Lung (tissue), 12 donors: ENCODE measurements around the gene C1GALT1. TPM values are rescaled to one million over a fixed set of nuclear protein-coding genes. Genes with fewer than 3 reads are reported as not detected.

ENCODE experiments used
- ATAC-seq: fragments of 200-7000 bp; cut with Tn5 transposase; one replicate; pipeline ENCODE4 v1.9.1; 2020; ENCODE audit warnings: moderate number of reproducible peaks; ENCODE audit not compliant: insufficient read depth, low FRiP score
- DNase-seq, 3 donors: peaks; one replicate each; pipeline ENCODE4 v3.0.0-alpha.2; 2013 to 2017
- H3K27ac ChIP-seq, 2 donors: one replicate each; pipeline ENCODE4 v1.5.1; 2013; ENCODE audit warnings: mild to moderate bottlenecking in 2 of 2, moderate library complexity in 2 of 2, control low read depth in 1 of 2, inconsistent platforms in 1 of 2, low read depth in 1 of 2, low read length in 1 of 2
- H3K27me3 ChIP-seq, 3 donors: one replicate each; pipeline ENCODE4 v1.5.1; 2013; ENCODE audit warnings: low read length in 2 of 3; ENCODE audit not compliant: control insufficient read depth in 3 of 3, insufficient read depth in 3 of 3
- H3K36me3 ChIP-seq, 4 donors: one replicate each; pipeline ENCODE4 v1.5.1; 2013; ENCODE audit warnings: low read length in 4 of 4, mild to moderate bottlenecking in 1 of 4, moderate library complexity in 1 of 4; ENCODE audit not compliant: control insufficient read depth in 4 of 4, insufficient read depth in 4 of 4
- H3K4me1 ChIP-seq, 5 donors: one replicate each; pipeline ENCODE4 v1.5.1; 2013; ENCODE audit warnings: low read length in 5 of 5, mild to moderate bottlenecking in 2 of 5, moderate library complexity in 1 of 5; ENCODE audit not compliant: control insufficient read depth in 5 of 5, insufficient read depth in 5 of 5
- H3K4me3 ChIP-seq: one replicate; pipeline ENCODE4 v1.5.1; 2013; ENCODE audit warnings: mild to moderate bottlenecking, control low read depth, moderate library complexity
- H3K9ac ChIP-seq, 2 donors: one replicate each; pipeline ENCODE4 v1.5.1; 2013; ENCODE audit warnings: low read length in 2 of 2, control low read depth in 1 of 2; ENCODE audit not compliant: insufficient read depth in 1 of 2
- H3K9me3 ChIP-seq, 4 donors: one replicate each; pipeline ENCODE4 v1.5.1; 2013; ENCODE audit warnings: low read length in 3 of 4, mild to moderate bottlenecking in 1 of 4, moderate library complexity in 1 of 4; ENCODE audit not compliant: control insufficient read depth in 4 of 4, insufficient read depth in 3 of 4
- WGBS, 2 donors: extraction: QIAGEN DNeasy Blood & Tissue Kit; methylation state at CpG; one replicate each; pipeline ENCODE4 v1.1.7; 2013; 5-methylcytosine and 5-hydroxymethylcytosine counted together
- polyA plus RNA-seq, 2 donors: library from polyadenylated mRNA; stranded (reverse); fragments of 200-250 nt; gene quantifications; one replicate each; pipeline ENCODE4 v1.2.1, GENCODE V29; 2013
- total RNA-seq, 2 donors: library from RNA; depleted of rRNA in 1 of 2; stranded (reverse); fragments of >200 nt in 1 of 2; gene quantifications; one replicate each; pipeline ENCODE4 v1.2.1, GENCODE V29; 2014 to 2021
- TF ChIP-seq, protein P1 (sequence below): IDR thresholded peaks from 2 replicates; pipeline ENCODE4 v1.5.1; 2012; ENCODE audit warnings: mild to moderate bottlenecking; ENCODE audit errors: control extremely low read depth, extremely low read depth
- donor health status: control.
- donor health status: control.
- donor health status: Bipolar disorder and iron deficiency.
- donor health status: healthy.
- donor health status: DM: yes; HTN: yes; CAD: no.

C1GALT1 gene
- total and polyA plus RNA-seq, 4 donors, result 10.5 to 39.5 (median 23.3) TPM

DNA sequence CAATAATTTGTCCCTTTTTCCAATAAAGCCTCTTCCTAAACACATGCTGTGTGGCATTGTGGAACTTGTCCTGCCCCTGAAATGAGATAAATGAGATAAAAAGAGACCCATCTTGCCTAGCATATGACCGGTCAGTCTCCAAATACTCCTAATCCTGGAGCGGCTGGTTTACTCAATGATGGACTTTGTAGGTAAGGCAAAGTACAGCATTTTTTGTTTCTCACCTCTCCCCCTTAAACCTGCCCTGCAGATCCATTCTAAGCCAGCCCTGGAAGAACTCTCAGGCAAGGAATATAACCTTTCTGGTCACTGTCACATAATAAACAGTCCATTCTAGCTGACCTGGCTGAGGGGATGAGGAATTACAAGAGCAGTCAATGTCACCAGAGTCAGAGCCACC, 110.7 kb downstream of the C1GALT1 start:
- H3K9ac ChIP-seq, result no peak overlapping the region
- H3K9me3 ChIP-seq, result peaks cover 0 to 2% (median 0%) of the 10 kb centered on the region in 4 donors
- H3K4me3 ChIP-seq, result no peak overlapping the region
- no peaks in the 10 kb centered on the region for H3K36me3 ChIP-seq
- TF ChIP-seq, protein P1, sequence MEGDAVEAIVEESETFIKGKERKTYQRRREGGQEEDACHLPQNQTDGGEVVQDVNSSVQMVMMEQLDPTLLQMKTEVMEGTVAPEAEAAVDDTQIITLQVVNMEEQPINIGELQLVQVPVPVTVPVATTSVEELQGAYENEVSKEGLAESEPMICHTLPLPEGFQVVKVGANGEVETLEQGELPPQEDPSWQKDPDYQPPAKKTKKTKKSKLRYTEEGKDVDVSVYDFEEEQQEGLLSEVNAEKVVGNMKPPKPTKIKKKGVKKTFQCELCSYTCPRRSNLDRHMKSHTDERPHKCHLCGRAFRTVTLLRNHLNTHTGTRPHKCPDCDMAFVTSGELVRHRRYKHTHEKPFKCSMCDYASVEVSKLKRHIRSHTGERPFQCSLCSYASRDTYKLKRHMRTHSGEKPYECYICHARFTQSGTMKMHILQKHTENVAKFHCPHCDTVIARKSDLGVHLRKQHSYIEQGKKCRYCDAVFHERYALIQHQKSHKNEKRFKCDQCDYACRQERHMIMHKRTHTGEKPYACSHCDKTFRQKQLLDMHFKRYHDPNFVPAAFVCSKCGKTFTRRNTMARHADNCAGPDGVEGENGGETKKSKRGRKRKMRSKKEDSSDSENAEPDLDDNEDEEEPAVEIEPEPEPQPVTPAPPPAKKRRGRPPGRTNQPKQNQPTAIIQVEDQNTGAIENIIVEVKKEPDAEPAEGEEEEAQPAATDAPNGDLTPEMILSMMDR, result no peak
- ATAC-seq, result no peak
- no peak overlapping the region for H3K27ac ChIP-seq
- 99 to 100% methylated on average over 2 of the region's 2 CpGs for WGBS, 2 donors
- no peaks in the 10 kb centered on the region for H3K4me1 ChIP-seq
- no peak for DNase-seq
- no peaks in the 10 kb centered on the region for H3K27me3 ChIP-seq

- no peak overlapping the region for H3K4me3 ChIP-seq
- ATAC-seq (no peak), DNase-seq (no peak)
- peaks cover 0 to under 1% (median 0%) of the 10 kb centered on the region in 4 donors for H3K9me3 ChIP-seq
- 75 to 90% methylated on average over 4 of the region's 4 CpGs for WGBS, 2 donors
- no peaks in the 10 kb centered on the region for H3K4me1 ChIP-seq
- H3K9ac ChIP-seq, result no peak overlapping the region
- H3K27ac ChIP-seq, result no peak overlapping the region
- H3K27me3 ChIP-seq, result no peaks in the 10 kb centered on the region
- TF ChIP-seq, protein P1, result no peak
- H3K36me3 ChIP-seq, result no peaks in the 10 kb centered on the region
Observed at GRCh38 chr7:7294911-7295310, 112.6 kb downstream of the C1GALT1 start.
